GM21381 (cell line): Measurements from ENCODE around the gene APH1B.
"Not testable (repeated sequence)": the region's sequence is repeated elsewhere in the genome, so short reads cannot be mapped to it uniquely, and the experiment has no call there.

ENCODE experiments used
- ATAC-seq: cut with Tn5 transposase; IDR thresholded peaks from one replicate; pipeline ENCODE4 v1.9.1; 2021; ENCODE audit warnings: mild to moderate bottlenecking, moderate library complexity; ENCODE audit not compliant: unreplicated experiment

APH1B gene

DNA sequence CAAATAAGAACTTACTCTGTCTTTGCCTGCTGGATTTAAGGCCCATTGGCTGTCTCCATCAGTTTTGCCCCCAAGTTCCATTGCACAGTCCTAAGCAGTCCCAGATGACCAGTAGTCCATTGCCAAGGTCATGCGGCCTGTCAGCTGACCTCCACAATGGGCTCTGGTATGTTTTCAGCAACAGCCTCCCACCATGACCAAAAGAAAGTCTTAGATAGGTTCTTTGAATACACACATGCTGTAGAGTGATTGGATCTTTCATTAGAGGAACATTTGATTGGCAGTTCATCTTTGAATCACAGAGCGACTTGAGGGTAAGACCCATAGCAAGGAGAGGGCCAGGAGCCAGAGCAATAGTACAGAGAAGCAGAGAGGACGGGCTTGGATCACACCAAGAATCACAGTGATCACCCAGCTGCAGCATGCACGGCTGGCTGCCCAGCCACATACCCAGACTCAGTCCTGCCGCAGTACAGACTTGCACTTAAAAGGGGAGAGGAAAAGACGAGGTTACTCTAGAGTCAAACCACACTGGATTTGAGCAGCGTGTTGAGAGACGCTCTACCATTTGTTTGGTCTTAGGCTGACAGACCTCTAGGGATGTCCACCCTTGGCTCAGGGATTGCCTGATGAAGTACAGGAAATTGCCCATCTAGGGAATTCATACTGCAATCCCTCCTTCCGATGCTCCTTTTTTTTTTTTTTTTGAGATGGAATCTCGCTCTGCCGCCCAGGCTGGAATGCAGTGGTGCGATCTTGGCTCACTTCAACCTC, 50.4 kb downstream of the APH1B start:
- ATAC-seq: no peak

DNA sequence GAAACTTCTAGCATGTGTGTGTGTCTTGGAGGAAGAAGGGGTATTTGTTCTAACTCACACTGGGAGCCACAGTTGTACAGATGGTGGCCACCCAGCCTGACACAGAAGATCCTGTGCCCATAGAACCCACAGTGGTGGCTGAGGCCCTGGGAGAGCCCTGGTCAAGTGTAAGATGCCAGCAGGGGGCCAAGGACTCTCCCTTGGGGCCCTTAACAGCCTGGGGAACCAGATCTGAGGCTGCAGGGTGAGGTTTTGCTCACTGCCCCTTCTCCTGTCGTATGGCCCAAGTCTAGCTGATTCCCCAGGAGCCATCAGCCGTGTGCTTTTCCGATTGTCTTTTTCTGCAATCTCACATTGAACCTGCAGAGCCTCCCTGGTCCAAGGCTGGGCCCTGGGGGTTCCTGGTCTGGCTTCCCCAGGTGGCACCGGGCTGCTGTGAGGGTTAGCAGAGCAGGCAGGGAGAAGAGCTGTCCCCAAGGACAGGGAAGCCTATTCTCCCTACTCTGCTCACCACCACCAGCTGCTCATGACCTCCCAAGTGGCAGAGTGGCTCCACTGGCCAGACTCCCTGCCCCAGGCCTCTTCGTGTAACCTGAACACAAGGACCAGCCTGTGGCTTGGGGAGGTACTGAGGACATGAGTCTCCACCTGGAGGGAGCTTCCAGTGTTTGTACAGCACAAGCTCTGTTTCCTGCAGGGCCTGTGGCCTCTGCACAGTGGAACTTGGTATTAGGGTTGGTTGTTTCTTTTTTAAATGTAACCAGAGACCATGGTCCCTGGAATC, 52.4 kb downstream of the APH1B start:
- no peak for ATAC-seq

DNA sequence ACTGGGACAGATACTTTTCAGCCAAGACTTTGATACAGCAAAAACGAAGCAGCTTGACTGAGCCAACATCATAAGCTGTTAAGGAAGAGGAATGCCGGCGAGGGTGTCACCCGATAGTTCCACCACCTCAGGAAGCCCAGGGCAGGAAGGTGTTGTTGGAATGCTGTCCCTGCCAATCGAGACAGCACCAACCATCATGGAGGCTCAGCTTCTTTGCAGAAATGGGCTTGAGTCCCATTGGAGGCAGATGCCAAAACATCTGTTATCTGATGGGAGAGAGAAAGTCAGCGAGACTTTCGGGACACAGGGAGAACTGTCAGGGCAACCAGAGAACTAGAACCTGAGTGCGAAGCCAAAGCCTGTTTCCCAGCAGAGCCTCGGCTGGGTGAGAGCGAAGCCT, 53.5 kb downstream of the APH1B start:
- ATAC-seq: no peak

DNA sequence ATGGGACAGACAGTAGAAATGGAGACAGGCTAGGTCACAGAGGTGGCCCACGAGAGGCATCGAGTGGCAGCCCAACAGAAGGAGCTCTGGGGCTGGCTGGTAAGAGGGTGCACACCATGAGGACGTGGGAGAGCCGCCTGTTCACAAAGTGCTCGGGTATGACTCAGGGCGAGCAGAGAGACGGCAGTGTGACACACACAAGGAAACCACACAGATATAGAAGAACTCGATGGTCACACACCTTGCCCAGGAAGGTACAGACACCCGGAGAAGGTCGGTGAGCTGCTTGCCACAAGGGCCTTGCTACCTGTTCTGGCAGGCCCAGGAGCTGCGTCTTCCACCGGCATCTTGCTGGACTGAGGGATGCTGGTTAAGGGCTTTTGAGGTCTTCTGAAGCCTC, 54.1 kb downstream of the APH1B start:
- ATAC-seq: no peak

DNA sequence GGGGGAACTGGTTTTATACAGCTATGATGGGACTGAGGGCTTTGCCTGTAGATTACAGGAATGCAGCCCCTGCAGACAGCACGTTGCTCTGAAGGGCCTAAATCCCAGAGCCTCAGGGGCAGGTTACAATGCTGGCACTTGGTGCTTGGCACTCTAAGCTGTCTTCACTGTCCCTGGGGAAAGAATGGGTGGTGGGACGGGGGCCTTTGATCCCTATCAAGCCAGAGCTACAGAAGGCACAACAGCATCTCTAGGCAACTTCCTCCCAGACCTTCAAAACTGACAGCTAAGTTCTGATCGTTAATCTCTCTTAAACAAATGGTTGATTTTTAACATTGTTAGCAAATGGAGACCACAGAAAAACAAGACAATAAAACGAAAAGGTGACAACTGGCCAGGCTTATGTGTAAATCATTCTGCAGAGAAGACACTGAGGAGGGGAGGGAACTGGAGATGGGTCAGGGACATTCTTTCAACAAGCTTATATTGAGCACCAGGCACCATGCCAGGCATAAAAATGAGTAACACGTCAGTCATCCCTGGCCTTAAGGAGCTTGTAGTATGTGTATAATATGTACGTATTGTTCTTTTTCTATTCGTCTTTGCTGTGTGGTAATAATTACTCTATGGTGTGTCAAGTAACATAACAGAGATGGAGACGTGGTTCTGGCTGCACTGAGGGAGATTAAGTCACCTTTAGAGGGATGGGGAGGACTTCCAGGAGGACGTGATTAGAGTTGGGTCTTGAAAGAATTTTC, 55.1 kb downstream of the APH1B start:
- ATAC-seq: no peak

DNA sequence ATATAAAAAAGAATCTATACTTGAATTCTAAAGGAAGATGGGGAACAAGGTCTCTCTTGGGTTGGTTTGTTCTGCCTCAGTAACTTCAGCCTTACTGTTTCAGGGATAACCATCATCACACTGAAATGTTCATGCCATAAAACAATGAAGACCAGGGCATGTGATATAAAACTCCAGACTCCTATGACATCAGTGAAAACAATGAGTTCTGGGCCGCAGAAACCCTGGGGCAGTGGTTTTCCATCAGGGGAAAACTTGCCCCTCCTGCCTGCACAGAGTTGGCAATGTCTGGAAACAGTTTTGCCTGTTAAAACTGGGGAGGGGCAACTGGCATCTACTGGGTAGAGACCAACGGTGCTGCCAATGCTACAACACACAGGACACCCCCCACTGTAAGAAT, 57.4 kb downstream of the APH1B start:
- ATAC-seq: no peak

DNA sequence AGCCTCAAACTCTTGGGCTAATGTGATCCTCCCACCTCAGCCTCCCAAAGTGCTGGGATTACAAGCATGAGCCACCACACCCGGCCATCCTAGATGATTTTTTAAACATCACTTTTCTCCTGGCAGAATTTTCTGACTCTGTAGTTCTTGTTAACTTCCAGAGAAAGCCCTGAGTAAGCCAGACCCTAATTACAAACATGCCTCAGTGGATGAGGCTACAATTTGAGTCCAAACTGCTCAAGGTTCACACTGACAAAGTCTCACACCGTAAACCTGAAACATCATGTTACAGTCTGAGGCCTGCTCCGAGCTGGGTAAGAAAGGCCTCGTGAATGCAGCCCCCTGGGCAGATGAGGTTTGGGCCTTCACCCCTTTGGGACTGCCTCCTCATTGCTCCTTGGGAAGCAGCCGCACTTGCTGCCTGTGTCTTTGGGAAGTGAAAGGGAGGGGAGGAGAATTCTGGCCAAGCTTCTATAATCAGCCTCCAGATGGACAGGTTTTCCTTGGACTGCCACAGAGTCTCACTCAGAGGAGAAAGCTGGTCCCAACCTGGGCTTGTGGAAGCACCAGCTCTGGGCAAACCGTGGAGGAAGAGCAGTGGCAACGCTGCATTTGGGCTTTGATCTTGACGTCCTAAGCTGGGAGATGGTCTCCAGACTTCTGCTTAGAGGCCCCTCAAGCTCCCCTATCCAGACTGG, 58.3 kb downstream of the APH1B start:
- ATAC-seq: no peak

DNA sequence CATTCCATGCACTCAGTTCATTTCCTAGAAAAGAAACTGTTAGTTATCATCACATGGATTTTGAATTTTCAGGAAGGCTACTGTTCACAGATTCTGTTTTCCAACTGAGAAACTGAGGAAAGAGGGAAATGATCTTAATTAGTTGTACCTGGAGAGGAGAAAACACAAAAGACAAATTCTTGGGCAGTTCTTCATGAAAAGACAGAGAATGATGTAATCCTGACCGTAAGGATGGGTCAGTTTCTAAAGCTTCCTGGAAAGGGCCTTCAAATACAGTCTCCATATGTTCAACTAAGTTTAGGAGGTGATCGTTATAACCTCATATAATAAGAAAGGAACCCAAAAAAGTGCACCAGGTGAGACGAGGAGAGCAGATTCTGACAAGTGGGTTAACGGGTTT, 59.6 kb downstream of the APH1B start:
- ATAC-seq: no peak

DNA sequence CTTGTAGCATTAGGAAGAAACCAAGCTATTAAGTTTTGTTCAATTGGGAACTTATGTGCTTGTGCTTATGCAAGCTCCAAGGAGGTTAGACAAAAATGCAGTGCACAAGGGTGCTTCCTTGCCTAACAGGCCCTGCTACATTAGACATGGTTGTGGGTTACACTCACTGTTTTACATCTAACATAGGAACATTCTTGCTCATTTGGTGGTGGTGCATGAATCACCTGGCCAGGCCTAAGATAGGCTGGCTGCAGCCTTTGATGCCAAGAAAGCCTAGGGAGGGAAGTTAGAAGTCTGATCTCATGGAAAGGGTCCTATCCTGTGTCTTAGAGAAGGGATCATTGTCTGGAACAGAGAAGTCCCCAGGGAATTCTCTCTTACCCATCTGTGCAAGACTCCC, 60.8 kb downstream of the APH1B start:
- no peak for ATAC-seq

DNA sequence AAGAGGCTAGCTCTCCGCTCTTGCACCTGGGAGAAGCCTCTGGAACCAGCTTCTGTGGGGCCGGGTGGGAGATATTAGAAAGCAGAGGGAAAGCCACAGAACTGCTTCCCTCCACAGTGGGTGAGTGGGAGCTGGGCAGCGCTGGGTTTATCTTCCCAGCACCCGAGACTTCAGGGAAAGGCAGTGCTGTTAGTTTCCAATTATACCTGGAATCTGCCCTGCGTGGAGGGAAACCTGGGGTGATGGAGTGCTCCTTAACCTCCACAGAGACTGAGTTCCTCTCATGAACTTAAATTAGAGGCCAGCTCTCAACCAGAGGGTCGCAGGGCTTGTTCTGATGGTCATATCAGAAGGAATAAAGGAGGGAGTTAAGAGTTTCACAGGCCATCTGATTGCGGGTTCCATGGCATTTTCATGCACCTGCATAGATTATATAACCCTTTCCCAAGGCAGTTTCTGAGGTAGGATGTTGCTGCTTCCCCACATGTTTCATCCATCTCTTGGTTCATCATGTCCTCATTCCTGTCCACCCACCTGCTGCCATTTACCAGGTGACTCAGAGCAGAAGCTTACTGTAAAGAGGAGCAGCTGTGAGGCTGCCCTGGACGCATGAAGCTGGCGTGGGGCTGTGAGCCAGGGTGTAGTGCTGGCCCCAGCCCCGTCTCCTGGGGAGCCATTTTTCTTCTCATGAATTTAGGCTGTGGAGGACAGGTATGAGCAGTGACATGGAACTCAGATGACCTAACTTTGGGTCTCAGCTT, 61.8 kb downstream of the APH1B start:
- ATAC-seq: no peak

DNA sequence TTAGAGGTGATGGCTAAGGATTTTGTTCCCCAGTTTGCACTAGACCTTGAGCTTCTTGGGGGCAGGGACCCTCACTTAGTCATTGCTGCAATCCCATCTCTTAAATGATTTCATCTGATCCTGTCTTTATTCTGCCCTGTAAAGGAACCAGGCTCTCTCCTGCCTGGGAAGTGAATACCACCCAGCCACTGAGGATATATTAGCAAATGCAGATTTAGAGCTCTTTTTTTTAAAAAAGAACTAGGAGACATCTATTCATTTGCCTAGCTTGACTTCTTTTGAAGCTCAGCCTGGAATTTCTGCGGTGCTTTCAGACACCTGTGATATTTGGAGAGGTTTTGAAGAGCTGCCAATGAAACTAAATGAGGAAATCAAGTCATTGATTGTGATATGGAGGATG, 62.4 kb downstream of the APH1B start:
- ATAC-seq: no peak

DNA sequence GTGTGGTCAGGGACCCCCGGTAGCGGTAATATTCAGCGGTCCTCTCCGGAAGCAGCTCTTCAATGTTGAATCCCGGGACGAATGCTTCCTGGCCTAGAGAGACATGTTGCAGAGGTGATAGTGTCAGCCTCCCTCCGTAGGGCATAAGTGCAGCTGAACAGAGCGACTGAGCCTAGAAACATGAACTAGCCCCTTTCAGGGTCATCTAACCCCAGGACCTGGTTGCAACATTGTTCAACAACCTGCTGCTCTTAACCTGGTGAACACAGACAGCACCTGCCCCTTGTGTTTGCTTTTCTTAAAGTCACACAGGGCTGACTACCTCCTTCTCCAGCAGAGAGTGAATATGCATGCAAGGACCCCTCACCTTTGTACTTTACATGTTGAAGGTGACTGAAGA, 62.9 kb downstream of the APH1B start:
- no peak for ATAC-seq

DNA sequence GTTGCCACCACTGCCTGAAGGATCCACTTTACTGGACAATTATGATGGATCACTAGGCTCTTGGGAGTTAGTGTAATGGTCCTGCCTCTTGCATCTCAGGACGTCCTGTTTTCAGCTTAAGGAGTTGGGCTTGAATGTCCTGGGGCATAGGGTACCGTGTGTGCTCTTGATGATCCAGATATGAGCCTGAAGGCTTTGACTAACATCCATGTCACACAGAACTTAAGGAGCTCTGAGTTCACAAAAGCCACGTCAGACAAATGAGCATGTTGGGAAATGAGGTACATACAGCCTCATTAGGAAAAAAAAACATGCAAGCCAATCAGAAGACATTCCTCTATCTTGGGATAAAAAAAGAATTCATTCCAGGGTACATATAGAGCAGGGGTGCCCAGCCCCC, 63.5 kb downstream of the APH1B start:
- ATAC-seq: no peak

DNA sequence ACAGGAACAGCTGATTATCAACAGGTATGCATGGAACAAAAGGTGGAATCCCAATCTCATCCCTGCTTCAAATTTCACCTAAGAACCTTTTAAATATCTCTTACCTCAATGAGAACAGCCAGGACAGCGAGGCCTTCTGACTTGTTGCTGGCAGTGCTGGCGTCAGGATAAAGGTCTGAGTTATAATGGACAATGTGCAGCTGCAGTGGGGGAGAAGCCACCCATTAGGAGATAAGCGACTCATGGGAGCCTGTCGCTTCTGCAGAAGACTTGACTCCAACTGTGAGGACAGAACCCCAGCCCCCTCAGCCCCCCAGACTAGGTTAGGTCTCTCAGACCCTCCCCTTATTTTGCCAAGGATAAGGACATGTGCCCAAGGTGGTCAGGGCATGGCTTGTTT, 64.5 kb downstream of the APH1B start:
- ATAC-seq: no peak

DNA sequence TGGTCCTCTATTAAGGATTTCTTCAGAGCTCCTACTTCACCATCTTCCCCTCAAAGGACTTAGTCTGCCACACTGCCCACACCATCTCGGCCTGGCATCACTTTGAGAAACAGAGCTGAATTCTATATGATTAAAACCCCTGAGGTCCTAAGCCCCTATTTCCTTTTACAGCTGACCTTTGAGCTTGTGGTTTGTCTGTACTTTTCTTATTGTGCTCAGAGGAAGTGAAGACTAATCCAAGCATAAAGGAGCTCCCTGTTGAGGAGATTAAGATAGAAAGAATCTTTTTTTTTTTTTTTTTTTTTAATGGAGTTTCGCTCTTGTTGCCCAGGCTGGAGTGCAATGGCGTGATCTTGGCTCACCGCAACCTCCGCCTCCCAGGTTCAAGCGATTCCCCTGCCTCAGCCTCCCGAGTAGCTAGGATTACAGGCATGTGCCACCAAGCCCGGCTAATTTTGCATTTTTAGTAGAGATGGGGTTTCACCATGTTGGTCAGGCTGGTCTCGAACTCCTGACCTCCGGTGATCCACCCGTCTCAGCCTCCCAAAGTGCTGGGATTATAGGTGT, 65.7 kb downstream of the APH1B start:
- ATAC-seq: not testable (repeated sequence)

DNA sequence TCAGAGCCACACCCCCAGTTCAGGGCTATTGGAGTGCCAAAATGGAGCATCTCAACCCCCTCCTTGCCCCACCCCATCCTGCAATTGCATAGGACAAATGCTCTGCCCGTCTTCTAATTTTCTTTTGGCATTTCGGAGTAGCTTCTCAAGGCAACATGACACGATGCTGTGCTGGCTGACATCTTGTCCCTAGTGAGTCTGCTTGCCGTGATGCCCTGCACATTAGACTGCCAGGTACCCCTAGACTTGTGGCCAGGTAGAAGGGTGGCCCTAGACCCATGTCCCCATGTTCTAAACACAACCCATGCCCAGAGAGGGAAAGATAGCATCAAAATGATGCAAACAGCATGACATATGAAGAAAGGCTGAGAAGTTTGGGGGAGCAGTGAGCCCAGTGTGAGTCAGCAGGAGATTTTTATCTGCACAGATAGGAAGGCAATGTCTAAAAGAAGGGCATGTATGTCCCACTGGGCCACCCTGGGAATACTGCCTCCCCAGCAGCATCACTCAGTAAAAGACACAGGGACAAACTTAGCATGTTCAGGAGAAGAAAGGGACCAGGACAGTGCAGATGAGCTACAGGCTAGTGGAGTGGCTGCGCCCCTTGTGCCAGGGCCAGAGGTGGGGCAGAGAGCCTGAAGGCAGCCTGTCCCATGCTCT, 67.5 kb downstream of the APH1B start:
- no peak for ATAC-seq

DNA sequence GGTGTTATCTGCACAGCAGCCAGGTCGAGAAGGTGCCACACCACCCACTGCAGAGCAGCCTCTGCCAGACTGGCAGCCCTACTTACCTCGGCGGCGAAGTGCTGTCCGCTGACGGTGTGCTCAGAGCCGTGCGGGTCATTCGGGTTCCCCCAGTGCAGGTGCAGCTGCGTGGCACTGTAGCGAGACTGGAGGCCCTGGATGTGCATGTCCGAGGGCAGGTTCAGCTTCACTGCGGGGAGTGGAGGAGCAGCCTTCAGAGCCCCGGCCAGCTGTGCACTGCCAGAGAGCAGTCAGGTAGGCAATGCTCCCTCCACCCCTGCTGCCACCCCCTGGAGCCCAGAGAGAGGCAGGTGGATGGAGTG, 68.0 kb downstream of the APH1B start:
- ATAC-seq: no peak

DNA sequence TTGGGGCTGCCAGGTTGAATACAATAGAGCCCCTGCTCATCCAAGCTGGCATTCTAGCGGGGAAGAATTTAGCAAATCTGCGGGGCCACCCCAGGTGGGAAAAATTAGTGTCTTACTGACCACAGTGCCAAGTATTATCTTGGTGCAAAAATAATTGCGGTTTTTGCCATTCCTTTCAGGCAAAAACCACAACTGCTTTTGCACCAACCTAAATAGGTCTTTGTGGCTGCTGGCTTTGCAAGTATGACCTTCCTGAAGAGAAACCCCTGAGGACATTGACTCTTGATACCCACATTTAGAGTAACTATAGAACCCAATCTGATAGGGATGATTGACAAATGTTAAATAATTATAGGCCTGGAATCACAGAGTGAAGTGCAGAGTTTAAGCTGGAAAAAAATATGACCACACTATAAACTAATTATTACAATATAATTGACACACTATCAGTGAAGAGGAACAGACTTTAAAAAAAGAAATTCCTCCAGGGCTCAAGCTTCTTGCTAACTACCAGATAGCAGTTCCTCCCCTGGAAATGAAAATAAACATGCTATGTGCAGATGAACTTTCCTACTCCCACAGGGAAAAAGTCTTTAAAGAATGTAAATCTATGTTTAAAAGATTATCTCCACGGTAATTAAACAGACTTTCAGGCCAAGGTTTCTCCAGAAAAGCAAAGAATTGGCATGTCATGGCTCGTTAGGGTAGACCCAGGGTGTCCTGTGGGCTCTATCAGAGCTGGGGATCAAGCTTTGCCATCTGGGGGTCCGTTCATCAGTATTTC, 69.9 kb downstream of the APH1B start:
- no peak for ATAC-seq

DNA sequence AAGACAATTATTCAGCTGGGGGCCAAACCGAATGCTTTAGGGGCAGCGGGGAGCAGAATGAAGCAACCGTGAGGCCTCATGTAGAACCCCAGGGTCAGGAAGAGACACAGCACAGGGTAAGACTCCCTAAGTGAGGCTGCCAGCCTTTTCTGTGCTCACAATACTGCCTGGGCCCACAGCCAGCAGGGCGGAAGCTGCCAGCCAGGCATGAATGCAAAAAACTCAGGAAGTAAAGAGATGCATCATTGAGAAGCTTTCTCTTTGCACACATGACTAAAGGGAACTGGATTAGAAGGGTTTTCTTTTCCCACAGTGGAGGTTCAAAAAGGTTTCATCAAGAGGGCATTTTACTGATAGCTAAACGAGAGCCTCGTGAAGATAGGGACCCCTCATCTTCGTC, 71.0 kb downstream of the APH1B start:
- ATAC-seq: no peak
